Spleen (tissue), 7 donors: Measurements from ENCODE around the gene CAMK1D.

Source experiments
- CTCF ChIP-seq, 11 experiments: fragments of 200-600 bp in 7 of 11; fragments of 450-650 bp in 4 of 11; sonication (generic) in 4 of 11; IDR thresholded peaks in 8 of 11; conservative IDR thresholded peaks in 3 of 11; 1 replicate in 7 of 11; 2 replicates in 4 of 11; pipeline versions ENCODE4 v1.4.0 to v1.8.0; 2016 to 2021; ENCODE audit warnings: antibody characterized with exemption in 11 of 11, inconsistent platforms in 4 of 11, mild to moderate bottlenecking in 1 of 11
- POLR2A ChIP-seq, 3 donors: fragments of 450-650 bp; IDR thresholded peaks; one replicate each; pipeline ENCODE4 v1.5.1; 2017; ENCODE audit warnings: antibody characterized with exemption in 3 of 3, mild to moderate bottlenecking in 1 of 3
- POLR2AphosphoS5 ChIP-seq, 3 donors: sonication (generic); formaldehyde crosslinking; IDR thresholded peaks; one replicate each; pipeline ENCODE4 v1.5.1; 2017; ENCODE audit warnings: antibody characterized with exemption in 3 of 3
- donor health status: DM: no; HTN: no; CAD: no; lungs with moderate emphysema.
- donor health status: DM: no; HTN: no; CAD: no.
- donor health status: DM: no; HTN: no; CAD: no.

GRCh38 chr10:12608761-12609160, 259.4 kb downstream of the CAMK1D start:
- TF ChIP-seq CTCF (IDR thresholded peaks at IDR 0.05 in 8 of 11, conservative IDR thresholded peaks at IDR 0.05 in 3 of 11) (no peak), POLR2A (IDR thresholded peaks at IDR 0.05) (no peak), POLR2AphosphoS5 (IDR thresholded peaks at IDR 0.05) (no peak)
